Measurements from ENCODE around the gene VWDE.

DNA sequence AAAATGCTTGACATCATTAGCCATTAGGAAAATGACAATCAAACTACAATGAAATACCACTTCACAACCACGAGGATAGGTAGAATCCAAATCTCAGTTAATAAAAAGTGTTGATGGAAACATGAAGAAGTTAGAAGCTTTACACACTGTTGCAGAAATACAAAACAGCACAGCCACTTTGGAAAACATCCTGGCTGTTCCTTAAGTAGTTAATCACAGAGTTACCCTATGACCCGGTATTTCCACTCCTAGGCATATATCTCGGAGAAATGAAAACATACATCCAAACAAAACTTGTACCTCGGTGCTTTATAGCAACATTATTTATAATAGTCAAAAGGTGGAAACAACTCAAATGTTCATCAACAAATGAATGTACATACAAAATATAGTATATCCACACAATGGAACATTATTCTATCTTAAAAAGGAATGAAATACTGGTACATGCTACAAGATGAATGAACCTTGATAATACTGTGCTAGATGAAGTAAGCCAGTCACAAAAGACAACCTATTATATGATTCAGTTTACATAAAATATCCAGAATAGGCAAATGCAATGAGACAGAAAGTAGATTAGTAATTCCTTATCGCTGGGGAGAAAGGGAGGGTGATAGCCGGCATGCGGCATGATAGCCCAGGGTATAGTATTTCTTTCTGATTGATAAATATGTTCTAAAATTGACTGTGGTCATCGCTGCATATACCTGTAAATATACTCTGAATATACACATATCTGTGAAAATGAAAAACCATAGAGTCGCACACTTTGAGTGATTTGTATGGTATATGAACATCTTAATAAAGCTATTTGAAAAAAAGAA is 1.9 kb downstream of the VWDE start:
- TF ChIP-seq, protein P1, sequence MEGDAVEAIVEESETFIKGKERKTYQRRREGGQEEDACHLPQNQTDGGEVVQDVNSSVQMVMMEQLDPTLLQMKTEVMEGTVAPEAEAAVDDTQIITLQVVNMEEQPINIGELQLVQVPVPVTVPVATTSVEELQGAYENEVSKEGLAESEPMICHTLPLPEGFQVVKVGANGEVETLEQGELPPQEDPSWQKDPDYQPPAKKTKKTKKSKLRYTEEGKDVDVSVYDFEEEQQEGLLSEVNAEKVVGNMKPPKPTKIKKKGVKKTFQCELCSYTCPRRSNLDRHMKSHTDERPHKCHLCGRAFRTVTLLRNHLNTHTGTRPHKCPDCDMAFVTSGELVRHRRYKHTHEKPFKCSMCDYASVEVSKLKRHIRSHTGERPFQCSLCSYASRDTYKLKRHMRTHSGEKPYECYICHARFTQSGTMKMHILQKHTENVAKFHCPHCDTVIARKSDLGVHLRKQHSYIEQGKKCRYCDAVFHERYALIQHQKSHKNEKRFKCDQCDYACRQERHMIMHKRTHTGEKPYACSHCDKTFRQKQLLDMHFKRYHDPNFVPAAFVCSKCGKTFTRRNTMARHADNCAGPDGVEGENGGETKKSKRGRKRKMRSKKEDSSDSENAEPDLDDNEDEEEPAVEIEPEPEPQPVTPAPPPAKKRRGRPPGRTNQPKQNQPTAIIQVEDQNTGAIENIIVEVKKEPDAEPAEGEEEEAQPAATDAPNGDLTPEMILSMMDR (IDR thresholded peaks at IDR 0.05): no peak
- TF ChIP-seq POLR2A (IDR thresholded peaks at IDR 0.05): no peak
- TF ChIP-seq POLR2AphosphoS5 (IDR thresholded peaks at IDR 0.05): no peak

All from stomach (tissue), 4 donors.